Stimulated activated CD4-positive, alpha-beta T cell treated with anti-CD3 and anti-CD28 coated beads, TNF-alpha, amount 100 ng/mL, for 4 hours (primary cell): ENCODE data around the gene TSHZ1.
"Not testable (repeated sequence)": the region's sequence is repeated elsewhere in the genome, so short reads cannot be mapped to it uniquely, and the experiment has no call there.

Source experiments
- DNase-seq, 3 experiments: peaks; one replicate each; pipeline ENCODE4 v3.0.0-alpha.2; 2020; ENCODE audit warnings: low read depth in 3 of 3

Gene TSHZ1

GRCh38 chr18:75183973-75184493, 26.6 kb upstream of the TSHZ1 start:
- DNase-seq, result no peak

GRCh38 chr18:75185460-75185859, 25.1 kb upstream of the TSHZ1 start:
- no peak for DNase-seq

GRCh38 chr18:75187702-75188101, 22.9 kb upstream of the TSHZ1 start:
- not testable (repeated sequence) for DNase-seq

GRCh38 chr18:75189696-75190095, 20.9 kb upstream of the TSHZ1 start:
- no peak for DNase-seq

- DNase-seq, result no peak
Measured at GRCh38 chr18:75192899-75193298, 17.7 kb upstream of the TSHZ1 start.

- no peak for DNase-seq
Measured at GRCh38 chr18:75198036-75198435, 12.6 kb upstream of the TSHZ1 start.

- DNase-seq, result no peak
Measured at GRCh38 chr18:75199327-75199726, 11.3 kb upstream of the TSHZ1 start.

GRCh38 chr18:75200071-75200470, 10.5 kb upstream of the TSHZ1 start:
- DNase-seq, result no peak

GRCh38 chr18:75200605-75201280, 9.9 kb upstream of the TSHZ1 start:
- no peak for DNase-seq

GRCh38 chr18:75201282-75202270, 9.0 kb upstream of the TSHZ1 start:
- DNase-seq, result no peak

GRCh38 chr18:75202696-75203365, 7.8 kb upstream of the TSHZ1 start:
- DNase-seq, result no peak

GRCh38 chr18:75203416-75204268, 7.0 kb upstream of the TSHZ1 start:
- DNase-seq, result no peak

- no peak for DNase-seq
Measured at GRCh38 chr18:75204269-75204731, 6.3 kb upstream of the TSHZ1 start.

GRCh38 chr18:75204732-75205513, 5.7 kb upstream of the TSHZ1 start:
- DNase-seq, result no peak

GRCh38 chr18:75205514-75206132, 5.0 kb upstream of the TSHZ1 start:
- DNase-seq, result no peak

GRCh38 chr18:75206452-75207309, 3.9 kb upstream of the TSHZ1 start:
- no peak for DNase-seq

- DNase-seq, result no peak
Measured at GRCh38 chr18:75207310-75208154, 3.1 kb upstream of the TSHZ1 start.
